ENCODE data around the gene DPH1.
A peak's percentile ranks its signal among the peaks of the same experiment; 100 is the strongest.

DNA sequence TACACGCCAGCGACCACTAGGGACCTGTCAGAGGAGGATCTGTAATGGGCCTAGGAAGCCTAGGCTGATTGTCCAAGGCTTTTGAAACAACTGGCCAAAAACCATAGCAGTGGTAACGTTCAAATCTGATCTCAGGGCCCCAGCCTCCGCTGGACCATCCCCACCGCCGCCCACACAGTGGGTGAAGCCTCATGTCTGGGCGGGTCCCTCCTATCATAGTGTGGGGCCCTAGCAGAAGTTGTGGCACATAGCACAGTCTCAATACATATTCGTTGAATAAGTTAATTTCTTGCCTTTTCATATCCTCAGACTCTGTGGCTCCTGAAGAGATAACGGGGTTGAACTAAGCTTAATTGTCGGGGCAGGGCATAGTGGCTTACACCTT, 818 bp downstream of the DPH1 start:
- TF ChIP-seq, protein P1, sequence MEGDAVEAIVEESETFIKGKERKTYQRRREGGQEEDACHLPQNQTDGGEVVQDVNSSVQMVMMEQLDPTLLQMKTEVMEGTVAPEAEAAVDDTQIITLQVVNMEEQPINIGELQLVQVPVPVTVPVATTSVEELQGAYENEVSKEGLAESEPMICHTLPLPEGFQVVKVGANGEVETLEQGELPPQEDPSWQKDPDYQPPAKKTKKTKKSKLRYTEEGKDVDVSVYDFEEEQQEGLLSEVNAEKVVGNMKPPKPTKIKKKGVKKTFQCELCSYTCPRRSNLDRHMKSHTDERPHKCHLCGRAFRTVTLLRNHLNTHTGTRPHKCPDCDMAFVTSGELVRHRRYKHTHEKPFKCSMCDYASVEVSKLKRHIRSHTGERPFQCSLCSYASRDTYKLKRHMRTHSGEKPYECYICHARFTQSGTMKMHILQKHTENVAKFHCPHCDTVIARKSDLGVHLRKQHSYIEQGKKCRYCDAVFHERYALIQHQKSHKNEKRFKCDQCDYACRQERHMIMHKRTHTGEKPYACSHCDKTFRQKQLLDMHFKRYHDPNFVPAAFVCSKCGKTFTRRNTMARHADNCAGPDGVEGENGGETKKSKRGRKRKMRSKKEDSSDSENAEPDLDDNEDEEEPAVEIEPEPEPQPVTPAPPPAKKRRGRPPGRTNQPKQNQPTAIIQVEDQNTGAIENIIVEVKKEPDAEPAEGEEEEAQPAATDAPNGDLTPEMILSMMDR (IDR thresholded peaks at IDR 0.05), result peak in 3 of 4 experiments; percentile 28 to 49 (median 37)
- TF ChIP-seq POLR2AphosphoS5 (IDR thresholded peaks at IDR 0.05) (no peak), POLR2A (IDR thresholded peaks at IDR 0.05) (no peak)

Data from gastroesophageal sphincter (tissue), 3 donors.